Hindlimb muscle (tissue), 1 donor: ENCODE data around the gene CELF4. TPM values are rescaled to one million over a fixed set of nuclear protein-coding genes. Genes with fewer than 3 reads are reported as not detected.
A peak's percentile ranks its signal among the peaks of the same experiment; 100 is the strongest.

Experiments used
- DNase-seq: peaks from one replicate; pipeline ENCODE4 v3.0.0-alpha.2; 2013
- polyA plus RNA-seq: library from polyadenylated mRNA; unstranded; fragments of 120-200 nt; gene quantifications from one replicate; pipeline ENCODE4 v1.2.1, GENCODE V29; 2013; ENCODE audit not compliant: insufficient read length

Gene CELF4
- polyA plus RNA-seq, 1 donor, result 0.84 TPM

DNA sequence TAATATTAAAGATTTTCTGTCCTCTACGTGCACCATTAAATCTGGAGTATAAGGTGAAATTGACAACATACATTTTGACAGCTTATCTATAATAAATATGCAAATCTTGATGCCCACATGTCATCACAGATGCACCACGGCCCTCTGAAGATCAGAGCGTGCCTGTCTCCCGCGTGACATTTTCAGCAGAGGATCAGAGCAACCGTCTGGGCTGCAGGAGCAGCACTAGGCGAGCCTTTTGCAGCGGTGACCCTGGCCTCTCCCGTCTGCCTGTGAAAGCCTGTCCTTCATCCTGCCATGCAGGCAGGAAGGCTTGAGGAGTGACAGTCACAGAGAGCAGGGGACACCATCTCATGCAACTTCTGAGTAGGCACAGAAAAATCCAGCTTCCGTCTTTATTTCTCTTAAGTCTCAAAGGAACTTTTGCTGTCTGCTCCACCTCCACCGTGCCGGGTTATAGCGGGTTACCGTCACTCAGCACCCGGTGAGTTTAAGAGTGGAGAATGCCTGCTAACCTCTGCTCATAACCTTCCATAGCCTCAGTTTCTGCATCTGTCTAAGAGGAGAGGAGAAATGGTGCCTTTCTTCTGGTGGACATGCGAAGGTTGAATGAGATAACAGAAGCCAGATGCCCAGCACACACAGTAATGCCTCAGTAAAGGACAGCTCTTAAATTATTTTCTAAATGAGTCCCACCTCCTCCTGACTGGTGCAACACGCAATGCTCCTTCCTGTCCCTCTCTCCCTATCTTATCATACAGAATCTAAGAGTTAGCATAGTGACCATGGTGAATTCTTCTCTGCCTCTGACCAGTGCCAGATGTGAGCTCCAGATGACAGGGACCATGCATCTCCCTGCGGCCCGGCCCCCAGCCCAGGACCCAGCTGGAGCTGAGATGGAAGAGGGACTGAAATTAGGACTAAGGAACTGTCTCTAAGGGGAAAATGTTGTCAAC is 43.8 kb downstream of the CELF4 start:
- DNase-seq, result no peak

DNA sequence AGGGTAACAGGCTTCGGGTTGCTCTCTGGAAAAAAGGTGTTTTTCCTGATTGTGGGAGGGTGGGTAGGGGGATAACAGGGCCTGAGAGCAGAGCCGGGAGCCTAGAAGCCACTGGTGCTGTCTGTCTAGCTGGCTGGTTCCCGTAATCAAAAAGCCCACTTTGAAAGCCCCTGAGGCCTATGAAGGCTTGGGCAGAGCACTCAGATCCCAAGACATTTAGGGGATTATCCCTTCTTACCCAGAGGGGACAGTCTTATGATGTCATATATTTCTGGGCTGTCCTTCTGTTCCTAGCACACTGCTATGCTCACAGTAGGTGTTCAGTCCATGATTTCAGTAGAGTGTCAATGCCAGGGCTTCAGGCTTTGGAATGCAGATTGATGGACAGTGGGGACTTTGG is 45.1 kb downstream of the CELF4 start:
- DNase-seq, result no peak

DNA sequence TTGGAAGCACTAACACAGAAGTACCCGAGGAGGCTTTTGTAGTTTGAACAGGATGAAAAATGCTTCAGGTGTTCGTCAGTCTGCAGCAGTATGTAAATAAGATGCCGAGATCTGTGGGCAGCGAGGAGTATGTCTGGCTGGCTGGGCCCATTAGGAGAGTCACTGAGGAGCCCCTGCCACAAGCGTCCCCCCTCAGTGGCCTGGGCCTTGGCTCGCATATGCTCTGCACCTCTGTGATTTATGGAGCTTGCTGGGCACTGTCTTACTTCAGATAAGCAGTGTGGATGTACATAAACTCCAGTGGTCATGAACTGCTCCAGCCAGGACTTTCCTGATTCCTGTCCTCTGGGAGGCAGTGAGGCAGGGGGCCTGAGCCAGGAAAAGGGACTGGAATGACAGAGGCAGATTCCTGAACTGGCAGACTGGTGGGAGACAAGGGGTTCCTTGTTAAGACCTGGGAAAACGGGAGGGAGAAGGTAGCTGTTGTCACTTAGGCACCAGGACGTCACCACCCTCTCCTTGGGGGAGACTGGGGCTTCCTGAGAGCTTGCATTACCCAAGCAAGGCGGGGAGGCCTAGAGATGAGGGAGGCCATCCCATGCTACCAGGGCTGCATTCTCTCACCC is 46.0 kb downstream of the CELF4 start:
- DNase-seq, result no peak

DNA sequence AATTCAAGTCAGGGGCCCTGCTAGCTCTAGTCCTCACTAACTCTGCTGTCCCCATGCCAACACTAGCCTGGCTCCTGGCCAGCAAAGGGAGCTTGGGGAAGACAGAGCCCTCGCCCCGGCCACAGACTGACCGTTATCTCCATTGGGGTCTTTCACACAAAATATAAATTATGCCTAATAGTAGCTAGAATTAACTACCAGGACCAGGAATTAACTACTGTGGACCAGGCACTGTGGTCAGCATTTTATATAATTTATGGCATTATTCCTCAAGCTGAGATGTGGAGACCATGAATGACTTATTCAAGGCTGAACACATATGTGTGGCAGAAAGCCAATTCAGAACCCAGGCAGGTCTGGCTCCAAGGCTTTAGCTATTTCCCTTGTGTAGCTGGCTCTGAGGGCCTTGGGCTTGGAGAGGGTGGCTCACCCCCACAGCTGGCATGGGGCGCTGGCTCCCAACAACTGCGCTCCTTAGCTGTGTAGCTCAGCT is 49.2 kb downstream of the CELF4 start:
- no peak for DNase-seq

DNA sequence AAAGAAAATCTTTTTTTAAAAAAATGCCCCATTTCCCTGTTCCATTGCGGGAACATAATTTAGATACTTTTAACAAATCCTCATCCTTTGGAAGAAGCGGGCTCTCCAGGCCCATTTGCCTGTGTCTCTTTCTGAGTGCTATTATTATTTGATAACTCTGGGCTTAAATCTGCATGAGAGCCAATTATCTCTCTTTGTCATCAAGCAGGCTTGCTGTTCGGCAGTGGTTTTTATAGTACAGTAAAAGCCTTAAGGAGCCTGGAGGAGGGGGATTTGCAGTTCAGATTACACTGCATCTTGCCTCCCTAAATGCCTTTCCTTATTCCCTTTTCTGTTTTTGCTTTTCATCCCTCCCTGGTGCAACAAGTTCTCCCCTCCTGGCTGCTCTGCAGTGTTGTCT is 50.6 kb downstream of the CELF4 start:
- no peak for DNase-seq

DNA sequence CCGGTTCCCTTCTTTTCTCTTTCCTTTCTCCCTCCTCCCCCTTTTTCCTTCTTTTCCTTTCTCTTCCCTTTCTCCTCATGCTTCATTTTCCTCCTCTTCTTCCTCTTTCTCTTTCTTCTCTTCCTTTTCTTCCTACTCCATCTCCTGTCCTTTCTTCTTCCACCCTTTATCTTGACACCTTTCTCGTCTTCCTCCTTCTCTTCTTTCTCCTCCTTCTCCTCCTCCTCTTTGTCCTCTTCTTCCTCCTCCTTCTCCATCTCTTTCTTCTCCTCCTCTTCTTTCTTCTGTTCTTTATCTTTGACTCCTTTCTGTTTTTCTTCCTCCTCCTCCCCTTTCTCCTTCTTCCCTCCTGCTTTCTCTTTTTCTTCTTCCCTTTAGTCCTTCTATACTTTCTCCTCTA is 53.2 kb downstream of the CELF4 start:
- DNase-seq, result no peak

DNA sequence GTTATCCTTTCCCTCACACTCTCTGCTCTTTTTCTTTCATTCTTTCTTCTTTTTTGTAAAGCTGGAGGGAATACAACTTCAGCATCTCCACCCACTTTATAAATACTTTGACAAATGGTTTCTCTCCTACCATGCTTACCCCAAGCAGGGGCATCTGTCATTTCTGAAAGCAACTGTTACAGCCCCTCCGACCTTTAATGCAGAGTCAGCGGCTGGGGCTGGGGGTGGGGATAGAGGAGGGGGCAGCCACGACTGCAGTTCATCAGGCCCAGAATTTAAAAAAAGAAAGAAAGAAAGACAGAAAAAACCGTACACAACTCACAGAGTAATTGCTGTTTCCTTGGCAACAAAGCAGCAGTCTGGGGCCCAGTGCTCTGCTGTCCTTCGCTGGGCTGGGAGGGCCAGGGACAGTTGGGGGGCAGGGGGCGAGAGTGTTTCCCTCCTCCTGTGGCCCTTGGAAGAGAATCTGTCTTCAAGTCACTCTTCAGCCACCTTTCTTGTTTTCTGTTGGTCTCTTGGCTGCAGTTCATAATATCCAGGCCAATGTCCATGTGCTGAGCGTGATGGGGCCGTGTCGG is 53.8 kb downstream of the CELF4 start:
- no peak for DNase-seq

DNA sequence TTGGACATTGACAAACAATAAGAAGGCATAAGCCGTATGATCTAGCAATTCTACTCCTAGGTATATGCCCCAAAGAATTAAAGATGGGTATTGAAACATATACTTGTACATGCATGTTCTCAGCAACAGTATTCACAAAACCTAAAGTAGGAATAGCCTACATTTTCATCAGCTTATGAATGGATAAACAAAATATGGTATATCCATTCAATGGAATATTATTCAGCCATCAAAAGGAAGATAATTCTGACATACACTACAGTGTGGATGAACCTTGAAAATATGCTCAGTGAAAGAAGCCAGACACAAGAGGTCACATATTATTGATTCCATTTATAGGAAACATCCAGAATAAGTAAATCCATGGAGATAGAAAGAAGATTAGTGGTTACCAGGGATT is 56.0 kb downstream of the CELF4 start:
- no peak for DNase-seq

DNA sequence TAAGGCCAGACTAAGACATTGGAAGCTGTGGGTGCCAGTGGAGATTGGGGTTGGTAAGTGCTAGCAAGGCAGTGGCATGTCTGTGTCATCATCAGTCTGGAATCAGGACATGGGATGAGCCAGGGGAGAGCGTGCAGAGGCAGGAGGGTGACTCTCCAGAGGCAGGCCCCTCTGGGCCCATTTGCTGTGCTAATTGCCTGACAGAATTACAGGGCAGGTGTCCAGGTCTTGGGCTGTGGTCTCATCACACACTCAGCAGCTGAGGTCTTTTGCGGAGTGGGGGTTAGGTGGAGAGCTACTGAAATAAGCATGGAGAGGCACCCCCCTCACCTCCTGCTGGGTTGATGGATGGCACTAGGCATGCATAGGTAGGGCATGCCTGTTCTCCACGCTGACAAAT is 57.4 kb downstream of the CELF4 start:
- DNase-seq, result no peak

DNA sequence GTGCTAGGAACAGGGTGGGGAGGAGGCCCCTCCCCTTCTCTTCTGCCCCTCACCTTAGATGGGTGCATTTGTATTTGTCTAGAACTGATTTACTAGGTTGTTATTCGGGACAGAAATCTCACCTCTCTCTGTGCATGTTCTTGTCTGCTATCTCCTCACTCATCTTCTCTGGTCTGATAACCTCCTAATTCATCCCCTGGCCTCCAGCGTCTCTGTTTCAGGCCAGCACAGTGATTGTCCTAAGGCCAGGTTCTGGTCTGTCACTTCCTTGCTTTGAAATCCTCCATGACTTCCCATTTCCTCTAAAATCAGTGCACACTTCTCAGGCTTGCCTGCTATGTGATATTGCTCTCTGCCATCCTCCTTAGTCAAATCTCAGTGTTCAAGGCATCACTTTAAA is 58.4 kb downstream of the CELF4 start:
- no peak for DNase-seq

DNA sequence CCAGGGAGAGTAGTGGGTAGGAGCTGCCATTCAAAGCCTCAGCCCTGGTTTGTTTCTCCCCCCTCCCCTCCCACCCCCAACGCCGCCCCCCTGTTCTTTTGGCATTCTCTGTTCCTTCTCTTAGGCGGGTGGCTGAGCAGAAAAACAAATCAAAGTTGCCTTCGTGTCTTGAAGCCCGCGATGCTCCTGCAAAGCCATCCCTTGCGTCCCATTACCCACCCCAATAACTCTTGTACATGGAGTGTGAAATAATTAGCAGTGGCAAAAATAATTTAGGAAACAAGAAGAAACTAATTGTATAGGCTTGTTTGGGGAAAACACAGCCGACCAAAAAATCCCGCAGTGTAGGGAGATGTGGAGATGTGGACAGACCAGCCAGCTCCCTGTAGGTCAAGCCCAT is 59.6 kb downstream of the CELF4 start:
- no peak for DNase-seq

DNA sequence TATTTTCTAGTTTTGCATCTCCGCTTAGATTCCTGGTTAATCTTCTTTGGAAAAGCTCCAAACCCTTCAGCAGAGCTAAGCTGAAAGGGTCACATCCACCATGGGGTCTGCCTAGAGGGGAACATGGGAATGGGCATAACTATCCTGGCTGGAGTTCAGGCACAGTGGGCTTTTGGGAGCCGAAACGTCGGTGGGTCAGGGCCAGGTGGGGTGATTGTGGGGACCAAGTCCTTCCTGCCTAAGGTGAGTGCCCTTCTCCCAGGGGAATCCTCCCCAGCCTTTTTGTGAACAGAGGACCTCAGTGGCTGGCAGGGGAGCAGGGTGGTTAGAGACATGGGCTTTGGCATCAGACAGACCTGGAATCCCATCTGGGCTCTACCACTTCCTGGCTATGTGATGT is 60.3 kb downstream of the CELF4 start:
- DNase-seq, result no peak

DNA sequence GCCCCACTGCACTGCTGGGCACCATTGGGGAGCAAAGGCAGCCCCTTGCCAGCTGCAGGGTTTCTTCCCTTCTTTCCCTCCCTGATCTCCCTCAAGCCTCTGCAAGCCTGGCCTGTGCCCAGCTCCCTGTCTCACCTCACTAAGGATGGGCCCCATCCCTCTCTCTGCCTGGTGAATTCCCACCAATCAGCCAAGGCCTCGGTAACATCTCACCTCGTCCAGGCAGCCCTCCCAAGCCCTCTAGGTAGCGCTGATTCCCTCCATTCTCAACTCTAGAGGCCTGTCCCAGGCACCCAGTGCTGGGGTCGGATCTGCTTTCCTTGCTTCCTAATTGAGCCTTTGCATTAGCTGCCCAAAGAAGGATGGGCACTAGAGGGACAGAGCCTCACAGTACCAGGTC is 63.0 kb downstream of the CELF4 start:
- DNase-seq, result no peak

DNA sequence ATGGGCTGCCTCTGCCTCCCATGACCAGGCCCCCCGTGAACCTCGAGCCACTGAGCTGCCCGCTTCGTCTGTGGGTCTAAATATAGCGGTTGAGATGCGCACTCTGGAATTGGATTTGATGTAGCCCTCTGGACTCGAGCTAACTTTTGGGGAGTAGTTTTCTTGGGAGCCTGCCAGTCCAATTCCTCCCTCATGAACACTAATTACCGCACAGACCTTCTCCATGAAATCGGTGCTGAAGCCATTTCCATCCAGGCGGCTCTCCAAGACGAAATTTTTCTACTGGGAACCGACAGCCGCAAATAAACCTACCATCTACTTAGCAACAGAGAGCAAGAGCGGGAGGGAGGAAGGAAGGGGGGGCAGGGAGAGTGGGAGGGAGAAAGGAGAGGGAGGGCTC is 63.6 kb downstream of the CELF4 start:
- DNase-seq, result peak; percentile 59

DNA sequence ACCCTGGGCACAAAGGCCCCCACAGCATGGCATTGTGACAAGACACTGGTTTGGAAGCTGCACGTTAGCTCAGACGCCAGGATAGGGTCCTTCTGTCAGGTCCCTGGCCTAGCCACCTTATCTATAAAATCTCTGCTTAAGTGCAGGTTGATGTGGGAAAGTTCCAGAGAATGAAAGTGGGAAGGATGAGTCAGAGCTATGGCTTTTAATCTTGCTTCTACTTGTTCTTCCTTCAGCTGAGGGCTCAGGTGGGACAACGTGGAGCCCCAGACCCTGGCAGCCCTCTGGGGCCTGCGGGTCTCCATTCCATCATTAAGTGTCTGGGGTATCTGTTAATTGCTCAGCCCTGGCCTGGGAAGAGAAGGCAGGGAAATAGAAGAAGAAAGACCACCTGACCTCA is 64.5 kb downstream of the CELF4 start:
- no peak for DNase-seq

DNA sequence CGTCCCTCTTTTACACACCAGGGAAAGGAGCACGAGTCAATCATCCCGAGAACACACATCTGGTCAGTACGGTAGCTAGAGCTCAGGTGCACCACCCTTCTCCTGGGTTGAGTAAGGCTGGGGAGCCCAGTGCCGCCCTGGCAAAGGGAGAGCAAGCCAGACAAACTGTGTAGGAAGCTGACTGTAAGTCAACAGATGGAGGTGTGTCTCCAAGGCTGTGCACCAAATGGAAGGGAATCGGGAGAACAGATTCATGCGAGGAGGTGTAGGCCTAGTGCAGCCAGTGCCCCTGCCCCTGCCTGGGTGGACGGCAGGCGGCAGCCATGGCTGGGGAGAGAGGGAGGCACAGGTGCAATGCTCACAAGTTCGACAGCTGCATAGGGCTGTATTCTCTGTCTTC is 65.7 kb downstream of the CELF4 start:
- DNase-seq, result no peak

DNA sequence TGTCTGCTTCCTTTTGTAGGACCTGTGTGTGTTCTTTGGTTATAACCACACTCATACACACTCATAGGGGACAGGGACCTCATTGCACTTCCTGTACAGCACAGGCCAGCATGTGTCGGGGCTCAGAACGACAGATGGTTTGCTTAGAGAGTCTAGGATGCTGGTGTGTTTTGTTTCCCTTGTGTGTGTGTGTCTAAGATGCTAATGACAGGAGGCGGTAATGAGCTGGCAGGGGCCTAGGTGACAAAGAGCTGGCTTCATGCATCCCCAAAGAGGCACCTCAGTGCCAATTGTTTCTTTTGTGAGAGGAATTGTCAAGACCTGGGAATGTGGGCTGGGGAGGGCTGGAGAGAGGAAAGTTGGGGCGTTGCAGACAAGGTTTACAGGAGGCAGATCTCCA is 66.6 kb downstream of the CELF4 start:
- no peak for DNase-seq

DNA sequence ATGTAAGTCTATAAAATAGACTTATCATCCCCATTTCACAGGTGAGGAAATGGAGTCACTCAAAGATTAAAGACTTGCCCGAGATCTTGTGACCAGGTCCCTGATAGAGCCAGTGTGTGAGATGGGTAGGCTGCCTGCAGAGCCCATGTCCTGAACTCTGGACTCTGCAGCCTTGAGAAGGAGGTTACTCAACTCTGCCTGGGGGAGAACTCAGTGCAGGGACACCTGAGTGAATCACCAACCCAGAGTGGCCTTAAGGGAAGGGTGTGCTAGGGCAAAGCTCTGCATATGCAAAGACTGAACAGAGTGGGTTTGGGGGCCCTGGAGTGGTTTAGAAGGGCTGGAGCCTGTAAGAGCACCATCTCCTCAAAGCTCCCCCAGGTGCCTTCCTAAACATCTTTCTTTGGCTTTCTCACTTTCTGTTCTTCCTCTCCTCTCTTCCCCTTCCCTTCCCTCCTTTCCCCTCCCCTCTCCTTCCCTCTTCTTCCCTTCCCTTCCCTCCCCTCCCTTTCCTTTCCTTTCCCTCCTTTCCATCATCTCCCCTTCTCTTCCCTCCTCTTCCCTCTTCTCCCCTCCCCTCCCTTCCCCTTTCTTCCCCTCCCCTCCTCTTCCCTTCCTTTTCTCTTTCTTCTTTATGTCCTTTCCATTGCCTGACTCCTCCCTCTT is 67.6 kb downstream of the CELF4 start:
- no peak for DNase-seq

DNA sequence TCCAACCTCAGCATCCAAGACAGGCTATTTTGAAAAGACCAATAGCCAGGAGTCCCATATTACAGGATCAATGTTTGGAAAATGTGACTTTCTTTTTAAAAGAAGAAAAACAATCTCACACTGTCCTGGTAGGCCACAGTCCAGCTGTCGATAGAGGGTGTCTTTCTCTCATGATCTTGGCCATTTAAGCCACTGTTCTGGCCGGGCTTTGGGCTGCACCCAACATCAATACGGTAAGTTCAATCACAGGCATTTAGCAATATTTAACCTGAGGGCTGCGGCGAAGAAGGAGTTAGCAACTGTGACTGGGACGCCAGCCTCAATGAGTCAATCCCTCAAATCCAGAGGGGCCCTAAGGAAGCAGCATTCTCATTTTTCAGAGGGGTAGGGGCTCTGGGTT is 69.0 kb downstream of the CELF4 start:
- no peak for DNase-seq

DNA sequence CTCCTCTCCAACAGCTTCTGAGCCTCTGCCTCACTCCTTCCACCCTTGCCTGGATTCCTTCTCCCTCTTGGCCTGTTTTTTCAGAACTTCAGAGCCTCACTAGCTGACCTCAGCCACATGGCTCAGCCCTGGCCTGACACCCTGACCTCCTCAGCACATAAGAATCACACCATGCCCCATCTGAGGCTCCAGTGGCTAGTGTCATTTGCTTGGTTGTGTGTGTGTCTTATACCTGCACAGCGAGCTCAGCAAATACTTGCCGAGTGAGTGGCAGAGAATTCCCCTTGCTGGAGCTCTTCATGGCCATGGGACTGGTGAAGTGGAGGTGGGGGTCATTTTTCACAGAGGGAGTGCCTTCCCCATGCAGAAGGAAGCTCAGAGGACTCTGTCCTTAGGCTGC is 70.2 kb downstream of the CELF4 start:
- no peak for DNase-seq

DNA sequence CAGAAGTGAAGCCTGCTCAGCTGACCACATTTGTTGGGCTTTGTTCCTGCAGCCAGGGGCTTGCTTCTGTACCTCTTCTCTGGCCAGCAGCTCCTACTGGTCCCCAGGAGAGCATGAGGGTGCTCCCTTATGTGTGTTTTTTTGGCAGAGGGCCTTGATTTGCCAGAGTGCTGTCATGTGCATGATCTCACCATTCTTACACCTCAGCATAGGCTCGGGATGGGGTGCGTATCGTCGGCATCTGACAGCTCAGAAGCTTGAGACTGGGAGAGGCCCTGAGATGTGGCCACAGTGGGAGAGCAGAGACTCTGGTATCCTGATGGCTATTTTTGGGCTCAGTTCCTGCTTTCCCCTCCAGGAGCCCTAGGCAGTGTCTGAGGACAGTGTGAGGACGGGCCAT is 71.2 kb downstream of the CELF4 start:
- DNase-seq, result no peak

DNA sequence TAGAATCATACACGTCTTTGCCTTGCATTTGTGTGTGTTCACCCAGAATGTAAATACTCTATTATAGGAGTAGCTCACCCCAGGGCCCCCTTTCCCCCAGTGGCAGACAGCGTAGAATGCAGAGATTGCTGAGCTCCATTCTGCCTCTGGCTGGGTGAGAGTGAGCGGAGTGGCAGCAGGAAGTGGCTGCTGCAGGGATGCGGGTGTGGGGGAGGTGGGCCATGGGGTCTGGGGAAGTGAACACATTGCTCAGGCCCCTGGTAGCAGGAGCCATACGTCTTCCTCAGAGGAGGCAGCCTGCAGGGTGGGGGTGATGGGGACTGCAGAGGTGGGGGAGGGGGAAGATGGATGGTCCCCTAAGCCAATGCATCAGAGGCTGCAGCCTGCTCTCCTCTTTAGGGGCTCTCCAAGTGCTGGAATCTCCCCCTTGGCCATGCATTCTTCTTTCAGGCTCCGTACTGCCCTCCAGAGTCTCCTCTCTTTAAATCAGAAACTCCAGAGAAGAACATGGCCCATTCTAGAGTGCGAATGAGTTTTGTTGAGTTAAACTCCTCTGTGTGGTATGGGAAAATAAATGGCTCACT is 72.2 kb downstream of the CELF4 start:
- no peak for DNase-seq

DNA sequence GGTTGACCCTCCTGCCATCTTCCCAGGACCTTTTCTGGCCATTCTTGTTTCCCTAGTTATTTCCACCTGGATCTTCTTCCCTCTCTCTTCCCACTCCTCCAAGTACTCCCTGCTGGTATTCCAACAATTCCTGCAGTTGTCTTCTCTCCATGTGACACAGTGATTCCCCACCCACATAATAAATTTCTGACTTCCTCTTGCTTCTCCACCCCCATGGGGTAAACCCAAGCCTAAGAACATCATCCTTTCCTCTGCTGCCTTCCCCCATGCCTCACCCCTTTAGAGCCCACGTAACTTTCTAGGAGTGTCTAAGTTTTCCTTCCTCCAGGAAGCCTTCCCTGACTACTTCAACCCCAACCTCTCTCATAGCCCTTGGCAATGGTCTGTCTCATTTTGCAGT is 72.6 kb downstream of the CELF4 start:
- DNase-seq, result no peak
